H1 (cell line): ENCODE results near the gene ITPKC. TPM values are rescaled to one million over a fixed set of nuclear protein-coding genes. Genes with fewer than 3 reads are reported as not detected.

Experiments used
- CTCF ChIA-PET: fragments of 300-600 bp; sonication (Branson Sonifier 250); formaldehyde crosslinking; loops from one replicate; lab custom pipeline; 2021; ENCODE audit not compliant: partially characterized antibody; lab: Charles Lee
- POLR2A ChIA-PET: fragments of 300-600 bp; sonication (Branson Sonifier 250); formaldehyde crosslinking; loops from one replicate; lab custom pipeline; 2021; ENCODE audit warnings: inconsistent platforms; ENCODE audit not compliant: partially characterized antibody; lab: Charles Lee
- DNase-seq, 2 experiments: peaks; one replicate each; pipeline versions ENCODE4 v3.0.0 to v3.0.0-alpha.2; 2010 to 2022; ENCODE audit warnings: low spot score in 2 of 2, low read depth in 1 of 2, mixed read lengths in 1 of 2
- FAIRE-seq: peaks from 2 replicates; lab custom pipeline; 2011; peaks lifted over from hg19 to GRCh38; lab: Jason Lieb, UNC
- H2AFZ ChIP-seq: 2 replicates; pipeline ENCODE4 v1.8.1; 2012; ENCODE audit warnings: low read length, inconsistent platforms
- H2AK5ac ChIP-seq: 2 replicates; pipeline ENCODE4 v1.6.1; 2013; ENCODE audit warnings: low read depth, low read length
- H2BK120ac ChIP-seq: replicated peaks from 2 replicates; pipeline ENCODE3; 2013; ENCODE audit warnings: low read depth, low read length, inconsistent platforms
- H2BK12ac ChIP-seq: 2 replicates; pipeline ENCODE4 v1.6.1; 2013; ENCODE audit warnings: low read depth, low read length
- H2BK15ac ChIP-seq: 2 replicates; pipeline ENCODE4 v1.6.1; 2013; ENCODE audit warnings: low read length
- H2BK20ac ChIP-seq: 2 replicates; pipeline ENCODE4 v1.6.1; 2013; ENCODE audit warnings: low read length
- H2BK5ac ChIP-seq: 2 replicates; pipeline ENCODE4 v1.6.1; 2013; ENCODE audit warnings: low read depth, low read length
- H3K14ac ChIP-seq: 2 replicates; pipeline ENCODE4 v1.6.1; 2013; ENCODE audit warnings: inconsistent platforms; ENCODE audit not compliant: insufficient read length
- H3K18ac ChIP-seq: 2 replicates; pipeline ENCODE4 v1.6.1; 2013; ENCODE audit warnings: low read length; ENCODE audit errors: extremely low read depth
- H3K23ac ChIP-seq: 2 replicates; pipeline ENCODE4 v1.6.1; 2013; ENCODE audit warnings: inconsistent platforms; ENCODE audit not compliant: insufficient read length
- H3K23me2 ChIP-seq: 2 replicates; pipeline ENCODE4 v1.6.1; 2013; ENCODE audit warnings: low read depth, low read length
- H3K27ac ChIP-seq: 2 replicates; pipeline ENCODE4 v1.6.1; 2011; ENCODE audit warnings: low read depth, low read length, inconsistent platforms
- H3K27me3 ChIP-seq, 4 experiments: replicated peaks in 1 of 4; 1 replicate in 1 of 4; 2 replicates in 3 of 4; pipeline versions ENCODE4 v1.6.1 to v1.8.1; 2011 to 2013; ENCODE audit warnings: low read length in 3 of 4, mild to moderate bottlenecking in 3 of 4, inconsistent platforms in 2 of 4, mixed read lengths in 2 of 4, moderate library complexity in 1 of 4; ENCODE audit not compliant: control insufficient read depth in 3 of 4, insufficient read depth in 3 of 4; ENCODE audit errors: extremely low read depth in 1 of 4
- H3K36me3 ChIP-seq, 4 experiments: 2 replicates each; pipeline versions ENCODE4 v1.6.1 to v1.8.1; 2011 to 2013; ENCODE audit warnings: mild to moderate bottlenecking in 4 of 4, low read length in 3 of 4, moderate library complexity in 2 of 4, control low read depth in 1 of 4, inconsistent platforms in 1 of 4; ENCODE audit not compliant: insufficient read depth in 4 of 4, control insufficient read depth in 2 of 4
- H3K4ac ChIP-seq: replicated peaks from 2 replicates; pipeline ENCODE3; 2013; ENCODE audit warnings: low read length, low read depth, mixed read lengths, inconsistent platforms; ENCODE audit not compliant: insufficient read length
- H3K4me1 ChIP-seq, 4 experiments: replicated peaks in 1 of 4; 1 replicate in 1 of 4; 2 replicates in 3 of 4; pipeline versions ENCODE4 v1.6.1 to v1.8.1; 2011 to 2013; ENCODE audit warnings: low read length in 3 of 4, inconsistent platforms in 2 of 4, mixed read lengths in 1 of 4; ENCODE audit not compliant: insufficient read depth in 4 of 4, control insufficient read depth in 3 of 4
- H3K4me2 ChIP-seq, 2 experiments: 2 replicates each; pipeline versions ENCODE4 v1.6.1 to v1.8.1; 2011 to 2013; ENCODE audit warnings: low read depth in 2 of 2, low read length in 2 of 2, control low read depth in 1 of 2, inconsistent platforms in 1 of 2, mild to moderate bottlenecking in 1 of 2; ENCODE audit not compliant: insufficient read depth in 1 of 2
- H3K4me3 ChIP-seq, 4 experiments: fragments of 200-600, 300-600 bp in 1 of 4; sonication (generic), shearing (Covaris generic), sonication (Bioruptor Twin) in 1 of 4; 2 replicates each; pipeline versions ENCODE4 v1.5.1 to v1.8.1; 2011 to 2016; ENCODE audit warnings: low read length in 4 of 4, low read depth in 3 of 4, control low read depth in 2 of 4, inconsistent platforms in 2 of 4, mild to moderate bottlenecking in 2 of 4, mixed read lengths in 1 of 4, moderate library complexity in 1 of 4; ENCODE audit not compliant: insufficient read depth in 2 of 4; ENCODE audit errors: extremely low read depth in 1 of 4
- H3K56ac ChIP-seq: replicated peaks from 2 replicates; pipeline ENCODE3; 2013; ENCODE audit warnings: low read depth, mild to moderate bottlenecking, mixed read lengths, low read length, inconsistent platforms; ENCODE audit not compliant: insufficient read length
- H3K79me1 ChIP-seq: 2 replicates; pipeline ENCODE4 v1.6.1; 2013; ENCODE audit warnings: low read depth, low read length, control low read depth
- H3K79me2 ChIP-seq, 2 experiments: 2 replicates each; pipeline versions ENCODE4 v1.6.1 to v1.8.1; 2012 to 2013; ENCODE audit warnings: low read length in 2 of 2, mild to moderate bottlenecking in 2 of 2, inconsistent platforms in 1 of 2; ENCODE audit not compliant: insufficient read depth in 2 of 2, control insufficient read depth in 1 of 2
- H3K9ac ChIP-seq, 4 experiments: replicated peaks in 1 of 4; 1 replicate in 1 of 4; 2 replicates in 3 of 4; pipeline versions ENCODE4 v1.6.1 to v1.8.1; 2011 to 2013; ENCODE audit warnings: low read depth in 3 of 4, low read length in 3 of 4, control low read depth in 2 of 4, mild to moderate bottlenecking in 2 of 4, moderate library complexity in 2 of 4, inconsistent platforms in 1 of 4; ENCODE audit errors: extremely low read depth in 1 of 4
- H3K9me3 ChIP-seq, 2 experiments: 2 replicates each; pipeline versions ENCODE4 v1.6.1 to v1.8.1; 2012 to 2013; ENCODE audit warnings: mild to moderate bottlenecking in 2 of 2, moderate library complexity in 2 of 2, control low read depth in 1 of 2, inconsistent platforms in 1 of 2, low read depth in 1 of 2, low read length in 1 of 2, mixed read lengths in 1 of 2; ENCODE audit not compliant: insufficient read depth in 2 of 2
- H4K20me1 ChIP-seq, 2 experiments: replicated peaks in 1 of 2; 2 replicates each; pipeline versions ENCODE3 to v1.8.1; 2011 to 2013; ENCODE audit warnings: inconsistent platforms in 2 of 2, low read length in 2 of 2, mild to moderate bottlenecking in 1 of 2; ENCODE audit not compliant: insufficient read depth in 2 of 2, control insufficient read depth in 1 of 2
- H4K5ac ChIP-seq: 2 replicates; pipeline ENCODE4 v1.6.1; 2013; ENCODE audit warnings: low read length, low read depth, mixed read lengths, inconsistent platforms; ENCODE audit not compliant: insufficient read length
- H4K8ac ChIP-seq: 2 replicates; pipeline ENCODE4 v1.8.0; 2013; ENCODE audit warnings: mild to moderate bottlenecking, moderate library complexity, low read length, inconsistent platforms; ENCODE audit not compliant: insufficient read depth; ENCODE audit errors: extremely low read depth
- H4K91ac ChIP-seq: replicated peaks from 2 replicates; pipeline ENCODE3; 2013; ENCODE audit warnings: low read length, mixed read lengths, inconsistent platforms; ENCODE audit not compliant: insufficient read length
- ATF2 ChIP-seq: IDR thresholded peaks from 2 replicates; pipeline ENCODE4 v1.6.1; 2012; ENCODE audit warnings: low read length, inconsistent platforms
- BRCA1 ChIP-seq: IDR thresholded peaks from 2 replicates; pipeline ENCODE4 v1.6.1; 2012; ENCODE audit warnings: low read depth, low read length, improper control_type of control experiment
- CBX8 ChIP-seq: fragments of 300-800, 300-1000 bp; sonication (generic); IDR thresholded peaks from 2 replicates; pipeline ENCODE4 v1.7.1; 2016; ENCODE audit warnings: low read depth, low read length, borderline replicate concordance
- CHD2 ChIP-seq: IDR thresholded peaks from 2 replicates; pipeline ENCODE4 v1.6.1; 2012; ENCODE audit warnings: low read length, improper control_type of control experiment
- CTCF ChIP-seq, 3 experiments: IDR thresholded peaks; 1 replicate in 2 of 3; 2 replicates in 1 of 3; pipeline versions ENCODE4 v1.5.1 to v1.6.1; 2011; ENCODE audit warnings: low read length in 3 of 3, mild to moderate bottlenecking in 3 of 3, inconsistent platforms in 2 of 3, low read depth in 1 of 3, moderate library complexity in 1 of 3; ENCODE audit not compliant: insufficient read depth in 1 of 3; ENCODE audit errors: control extremely low read depth in 1 of 3
- EZH2 ChIP-seq: fragments of 200-600 bp; sonication (generic); IDR thresholded peaks from 2 replicates; pipeline ENCODE4 v1.7.1; 2012; ENCODE audit warnings: low read depth, mild to moderate bottlenecking, moderate library complexity, low read length, inconsistent platforms; ENCODE audit not compliant: severe bottlenecking
- KDM5A ChIP-seq: fragments of 200-600 bp; IDR thresholded peaks from 2 replicates; pipeline ENCODE4 v1.7.1; 2012; ENCODE audit warnings: mild to moderate bottlenecking, low read length, inconsistent platforms, mixed read lengths
- SIN3A ChIP-seq, 2 experiments: IDR thresholded peaks in 1 of 2; conservative IDR thresholded peaks in 1 of 2; 2 replicates each; pipeline ENCODE4 v1.6.1; 2011 to 2012; ENCODE audit warnings: low read length in 2 of 2, improper control_type of control experiment in 1 of 2, low read depth in 1 of 2, mild to moderate bottlenecking in 1 of 2
- TAF1 ChIP-seq: IDR thresholded peaks from 2 replicates; pipeline ENCODE4 v1.6.1; 2011; ENCODE audit warnings: mild to moderate bottlenecking, low read depth, low read length
- TEAD4 ChIP-seq: IDR thresholded peaks from 2 replicates; pipeline ENCODE4 v1.6.1; 2012; ENCODE audit warnings: low read depth, low read length, inconsistent platforms, mixed read lengths
- WGBS, 2 experiments: shearing (Covaris generic) in 1 of 2; methylation state at CpG; one replicate each; pipeline versions ENCODE4 v1.1.6 to v1.1.7; 2013 to 2015; ENCODE audit warnings: low lambda C conversion rate in 2 of 2, mixed read lengths in 2 of 2, inconsistent platforms in 1 of 2, low coverage in 1 of 2, missing lambda C conversion rate in 1 of 2; ENCODE audit not compliant: insufficient replicate concordance in 2 of 2, insufficient coverage in 1 of 2, insufficient read length in 1 of 2; ENCODE audit errors: extremely low coverage in 1 of 2, missing lambda C conversion rate in 1 of 2; 5-methylcytosine and 5-hydroxymethylcytosine counted together
- polyA plus RNA-seq, 7 experiments: library from polyadenylated mRNA; depleted of rRNA in 3 of 7; stranded (reverse) in 5 of 7; unstranded in 2 of 7; fragments of >200 nt in 5 of 7; fragments of 200-250 nt in 2 of 7; gene quantifications; 1 replicate in 5 of 7; 2 replicates in 1 of 7; 4 replicates in 1 of 7; pipeline versions ENCODE4 v1.2.1 to v1.2.3, GENCODE V29; 2011 to 2013; ENCODE audit warnings: missing spikeins in 2 of 7, mixed read lengths in 2 of 7
- total RNA-seq: library from RNA; stranded (reverse); fragmentation: NEBNext Ultra II Directional; extraction: Animal tissue kit (Norgen Biotek cat#: 25700); gene quantifications from 2 replicates; pipeline ENCODE4 v1.2.1, GENCODE V29; 2021

ITPKC gene
- total and polyA plus RNA-seq, 2 of the 8 experiments (the other 6 are each of a cell fraction or from before 2014, with no cell fraction given): 5.2 to 8.9 TPM

GRCh38 chr19:40681039-40681438, 35.9 kb upstream of the ITPKC start:
- Histone ChIP-seq H2AK5ac (no peak overlapping the region), H3K4ac (no peak overlapping the region), H3K4me3 (no peak overlapping the region), H3K27me3 (no peaks in the 10 kb centered on the region), H3K23ac (no peak overlapping the region), H2BK12ac (no peak overlapping the region), H2BK5ac (no peak overlapping the region), H3K79me1 (no peaks in the 10 kb centered on the region; the same call in 1 of the 2 replicates), H3K79me2 (no peaks in the 10 kb centered on the region), H4K8ac (no peak overlapping the region), H3K18ac (no peak overlapping the region), H2BK15ac (no peak overlapping the region), H3K9me3 (no peaks in the 10 kb centered on the region), H3K14ac (no peak overlapping the region), H3K56ac (no peak overlapping the region), H3K9ac (no peak overlapping the region), H2BK120ac (no peak overlapping the region), H3K4me2 (no peak overlapping the region), H4K20me1 (peaks cover 0 to 10% of the 10 kb centered on the region in 2 experiments), H3K23me2 (no peaks in the 10 kb centered on the region), H4K91ac (no peak overlapping the region), H4K5ac (no peak overlapping the region), H3K36me3 (peaks cover 6 to 43% (median 21%) of the 10 kb centered on the region in 4 experiments), H3K4me1 (no peaks in the 10 kb centered on the region), H3K27ac (no peak overlapping the region), H2AFZ (no peak overlapping the region), H2BK20ac (no peak overlapping the region)
- ChIA-PET CTCF (no interaction called here), POLR2A (interaction anchor here (0.6 to 1.2 kb wide), 2 partner anchors 8 to 35 kb away, joined by 3 to 4 read pairs; partner anchors contain the start of genes COQ8B and ITPKC)
- no peak for FAIRE-seq
- DNase-seq: no peak
- 94% methylated on average over 4 of the region's 4 CpGs; no CpG with 5 or more reads in 1 of the 2 experiments for WGBS, 2 experiments
- TF ChIP-seq CTCF (IDR thresholded peaks at IDR 0.05; ENCODE audit: control extremely low read depth in 1 of 3, insufficient read depth in 1 of 3, low read depth in 1 of 3, low read length in 3 of 3) (no peak), CBX8 (no peak), BRCA1 (no peak), CHD2 (no peak), EZH2 (no peak), ATF2 (no peak), KDM5A (no peak), TEAD4 (no peak), TAF1 (no peak), SIN3A (conservative IDR thresholded peaks at IDR 0.05 in 1 of 2, IDR thresholded peaks at IDR 0.05 in 1 of 2; ENCODE audit: low read depth in 1 of 2, low read length in 2 of 2) (no peak)
